DOHH2 (cell line): ENCODE results near the gene TMEM121B.

ENCODE experiments used
- CTCF ChIP-seq: fragments of 200-600 bp; sonication (generic); IDR thresholded peaks from one replicate; pipeline ENCODE4 v1.5.1; 2014; ENCODE audit warnings: antibody characterized with exemption, mild to moderate bottlenecking, low read depth, low read length; ENCODE audit not compliant: poor library complexity, severe bottlenecking
- EZH2phosphoT487 ChIP-seq: fragments of 200-600 bp; sonication (generic); IDR thresholded peaks from 2 replicates; pipeline ENCODE4 v1.6.1; 2017; ENCODE audit warnings: borderline replicate concordance, mild to moderate bottlenecking, antibody characterized with exemption, low read length, moderate library complexity, mixed read lengths

DNA sequence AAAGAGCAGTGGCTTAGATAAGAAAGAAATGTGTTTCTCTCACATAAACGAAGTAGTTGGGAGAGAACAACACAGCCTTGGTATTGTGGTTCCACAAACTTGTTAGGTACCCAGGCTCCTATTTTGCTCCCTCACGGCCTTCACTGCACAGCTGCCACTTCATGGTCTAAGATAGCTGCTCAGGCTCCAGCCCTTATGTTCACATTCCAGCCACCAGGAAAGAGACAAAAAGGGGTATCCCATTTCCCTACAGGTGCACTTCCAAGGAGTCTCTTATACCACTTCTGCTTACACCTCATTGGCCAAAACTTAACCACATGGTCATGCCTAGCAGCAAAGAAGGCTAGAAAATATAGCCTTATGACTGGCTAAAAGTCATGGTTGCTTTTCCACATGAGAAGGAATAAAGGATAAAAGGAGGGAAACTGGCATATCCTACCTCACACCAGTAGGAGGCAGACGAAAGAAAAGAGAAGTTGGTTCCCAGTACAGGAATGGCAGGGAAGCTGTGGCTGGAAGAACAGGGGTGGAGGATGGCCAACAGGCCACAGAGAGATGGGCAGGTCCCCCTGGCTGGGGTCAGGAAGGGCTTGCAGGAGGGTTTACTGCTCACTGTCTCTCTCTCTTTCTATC lies 43.3 kb upstream of the TMEM121B start:
- TF ChIP-seq CTCF (no peak), EZH2phosphoT487 (no peak)
